WTC11 (cell line): ENCODE results near the gene SHISAL1.

Source experiments
- ATF2 ChIP-seq: sonication (generic); formaldehyde crosslinking; IDR thresholded peaks from 2 replicates; pipeline ENCODE4 v1.8.1; 2022; ENCODE audit warnings: low read depth, missing genetic modification reagents, borderline replicate concordance
- CREB1 ChIP-seq: sonication (generic); formaldehyde crosslinking; IDR thresholded peaks from 2 replicates; pipeline ENCODE4 v1.8.0; 2023; ENCODE audit warnings: mild to moderate bottlenecking, missing genetic modification reagents
- CTCF ChIP-seq: fragments of 200-600 bp; IDR thresholded peaks from 2 replicates; pipeline ENCODE4 v1.8.0; 2022; ENCODE audit warnings: antibody characterized with exemption
- E2F4 ChIP-seq: sonication (generic); formaldehyde crosslinking; IDR thresholded peaks from 2 replicates; pipeline ENCODE4 v1.8.1; 2022; ENCODE audit warnings: low read depth, mild to moderate bottlenecking, moderate library complexity, missing genetic modification reagents, borderline replicate concordance
- FOXP1 ChIP-seq: sonication (generic); formaldehyde crosslinking; IDR thresholded peaks from 2 replicates; pipeline ENCODE4 v1.8.0; 2022; ENCODE audit warnings: missing genetic modification reagents, mild to moderate bottlenecking, moderate library complexity, borderline replicate concordance
- JUN ChIP-seq: sonication (generic); formaldehyde crosslinking; IDR thresholded peaks from 2 replicates; pipeline ENCODE4 v1.8.0; 2023; ENCODE audit warnings: mild to moderate bottlenecking, missing genetic modification reagents
- MAX ChIP-seq: sonication (generic); formaldehyde crosslinking; IDR thresholded peaks from 2 replicates; pipeline ENCODE4 v1.8.0; 2022; ENCODE audit warnings: mild to moderate bottlenecking, missing genetic modification reagents
- NR2C2 ChIP-seq: sonication (generic); formaldehyde crosslinking; IDR thresholded peaks from 2 replicates; pipeline ENCODE4 v1.8.0; 2022; ENCODE audit warnings: mild to moderate bottlenecking, missing genetic modification reagents
- ZNF121 ChIP-seq: sonication (generic); formaldehyde crosslinking; IDR thresholded peaks from 2 replicates; pipeline ENCODE4 v1.8.0; 2023; ENCODE audit warnings: missing genetic modification reagents

- TF ChIP-seq CREB1 (no peak), ZNF121 (no peak), CTCF (no peak), FOXP1 (CRISPR knock-in tag) (no peak), MAX (CRISPR knock-in tag) (no peak), E2F4 (no peak), JUN (no peak), ATF2 (no peak), NR2C2 (CRISPR knock-in tag) (no peak)
Measured at GRCh38 chr22:44287121-44287693, 25.5 kb downstream of the SHISAL1 start.
